GM12878 (cell line): Measurements from ENCODE around the gene HSPB8. TPM values are rescaled to one million over a fixed set of nuclear protein-coding genes. Genes with fewer than 3 reads are reported as not detected.

ENCODE experiments used
- ATAC-seq: fragments of 200-7000 bp; cut with Tn5 transposase; 3 replicates; pipeline ENCODE4 v1.9.1; 2020; ENCODE audit warnings: mild to moderate bottlenecking, moderate library complexity
- BruUV-seq: library from RNA; stranded (reverse); fragments of 400-500 nt; replicated peaks from 2 replicates; lab custom pipeline; 2021; lab: Mats Ljungman, UMichigan
- CTCF ChIA-PET: fragments of 300-600 bp; sonication (Branson Sonifier 250); formaldehyde crosslinking; extraction: SDS; loops from one replicate; lab custom pipeline; 2021; ENCODE audit warnings: inconsistent platforms; lab: Yijun Ruan, JAX
- POLR2A ChIA-PET: fragments of 350-600 bp; formaldehyde crosslinking; extraction: SDS; loops from one replicate; lab custom pipeline; 2021; ENCODE audit warnings: inconsistent platforms; lab: Charles Lee
- RAD21 ChIA-PET: fragments of 300-600 bp; sonication (Branson Sonifier 250); formaldehyde crosslinking; loops from one replicate; lab custom pipeline; 2023; ENCODE audit warnings: antibody characterized with exemption; ENCODE audit not compliant: unreplicated experiment; lab: Charles Lee
- SMC1A ChIA-PET: fragments of 300-600 bp; sonication (Branson Sonifier 250); formaldehyde crosslinking; loops from one replicate; lab custom pipeline; 2023; ENCODE audit not compliant: unreplicated experiment, uncharacterized antibody; lab: Charles Lee
- DNase-seq: peaks from one replicate; pipeline ENCODE4 v3.0.0-alpha.2; 2011; ENCODE audit warnings: low read depth, low spot score
- FAIRE-seq: peaks from 3 replicates; lab custom pipeline; 2011; peaks lifted over from hg19 to GRCh38; lab: Jason Lieb, UNC
- H2AFZ ChIP-seq: 2 replicates; pipeline ENCODE4 v1.6.0; 2011; ENCODE audit warnings: low read depth, low read length, control low read depth; ENCODE audit not compliant: control insufficient read depth
- H3K27ac ChIP-seq: 2 replicates; pipeline ENCODE4 v1.5.1; 2011; ENCODE audit warnings: control low read depth; ENCODE audit not compliant: control insufficient read depth, insufficient read depth
- H3K27me3 ChIP-seq, 2 experiments: replicated peaks in 1 of 2; 2 replicates each; pipeline versions ENCODE4 v1.6.0 to v1.6.1; 2011; ENCODE audit warnings: low read length in 1 of 2; ENCODE audit not compliant: control insufficient read depth in 2 of 2, insufficient read depth in 2 of 2
- H3K36me3 ChIP-seq, 2 experiments: 2 replicates each; pipeline ENCODE4 v1.5.1; 2011; ENCODE audit warnings: low read length in 1 of 2; ENCODE audit not compliant: control insufficient read depth in 2 of 2, insufficient read depth in 2 of 2
- H3K4me1 ChIP-seq: 2 replicates; pipeline ENCODE4 v1.6.1; 2011; ENCODE audit warnings: mild to moderate bottlenecking, low read length, moderate library complexity, mixed read lengths; ENCODE audit not compliant: control insufficient read depth, insufficient read depth
- H3K4me2 ChIP-seq: 2 replicates; pipeline ENCODE4 v1.6.0; 2011; ENCODE audit warnings: control low read depth; ENCODE audit not compliant: control insufficient read depth, insufficient read depth
- H3K4me3 ChIP-seq: fragments of 200-600 bp; sonication (generic); 2 replicates; pipeline ENCODE4 v1.5.1; 2016
- H3K79me2 ChIP-seq: 2 replicates; pipeline ENCODE4 v1.6.0; 2011; ENCODE audit warnings: low read length; ENCODE audit not compliant: control insufficient read depth, insufficient read depth
- H3K9ac ChIP-seq: 2 replicates; pipeline ENCODE4 v1.8.0; 2011; ENCODE audit warnings: low read length, control low read depth, mixed read lengths; ENCODE audit not compliant: control insufficient read depth, insufficient read depth
- H3K9me3 ChIP-seq: replicated peaks from 3 replicates; pipeline ENCODE4 v1.5.1; 2011; ENCODE audit warnings: mild to moderate bottlenecking, low read length; ENCODE audit not compliant: control insufficient read depth, insufficient read depth
- H4K20me1 ChIP-seq: 2 replicates; pipeline ENCODE4 v1.6.0; 2011; ENCODE audit not compliant: control insufficient read depth, insufficient read depth
- CEBPB ChIP-seq, 2 experiments: fragments of 150-350 bp in 1 of 2; IDR thresholded peaks; 2 replicates each; pipeline ENCODE4 v1.6.1; 2012 to 2014; ENCODE audit warnings: low read depth in 2 of 2, low read length in 2 of 2, borderline replicate concordance in 1 of 2, inconsistent platforms in 1 of 2
- HDGF ChIP-seq: fragments of 450-650 bp; IDR thresholded peaks from 2 replicates; pipeline ENCODE4 v1.6.1; 2016; ENCODE audit warnings: antibody characterized with exemption
- RELA ChIP-seq: fragments of 450-650 bp; IDR thresholded peaks from 2 replicates; pipeline ENCODE4 v1.8.0; 2014; ENCODE audit warnings: borderline replicate concordance; ENCODE audit not compliant: partially characterized antibody
- SREBF2 ChIP-seq: IDR thresholded peaks from 2 replicates; pipeline ENCODE4 v1.6.1; 2012; ENCODE audit warnings: mild to moderate bottlenecking, low read length
- SUPT20H ChIP-seq: IDR thresholded peaks from 2 replicates; pipeline ENCODE4 v1.6.1; 2011; ENCODE audit warnings: low read depth, mild to moderate bottlenecking, low read length, moderate library complexity, borderline replicate concordance; ENCODE audit not compliant: control insufficient read depth
- TARDBP ChIP-seq: IDR thresholded peaks from 2 replicates; pipeline ENCODE4 v1.6.1; 2016; ENCODE audit warnings: borderline replicate concordance
- WGBS: methylation state at CpG from one replicate; pipeline ENCODE4 v1.1.6; 2016; ENCODE audit warnings: low lambda C conversion rate; ENCODE audit not compliant: insufficient replicate concordance, insufficient coverage; ENCODE audit errors: missing lambda C conversion rate; 5-methylcytosine and 5-hydroxymethylcytosine counted together
- in situ Hi-C: fragments of 300-500 bp; cut with MboI; formaldehyde crosslinking; loops from 9 replicates; pipeline ENCODE4 v1.14.3; 2018; ENCODE audit warnings: mixed read lengths
- intact Hi-C: fragments of 100-400 bp; cut with micrococcal nuclease; formaldehyde crosslinking; loops from one replicate; pipeline ENCODE4 v1.14.2; 2022; ENCODE audit not compliant: unreplicated experiment
- polyA plus RNA-seq, 11 experiments: library from polyadenylated mRNA; depleted of rRNA in 4 of 11; unstranded in 6 of 11; stranded (reverse) in 5 of 11; fragments of >200 nt; fragmentation: Nextera tagmentation in 4 of 11; fragmentation: Illumina TruSeq in 1 of 11; extraction: Ambion mirVana in 4 of 11; extraction: Trizol in 1 of 11; gene quantifications; 1 replicate in 1 of 11; 2 replicates in 10 of 11; pipeline versions ENCODE4 v1.2.1 to v1.2.3, GENCODE V29; 2011 to 2016; ENCODE audit warnings: inconsistent platforms in 2 of 11, missing spikeins in 2 of 11, low read depth in 1 of 11
- total RNA-seq, 4 experiments: library from RNA; depleted of rRNA in 3 of 4; stranded (reverse); fragments of >200 nt in 3 of 4; fragmentation: Illumina TruSeq in 1 of 4; extraction: Trizol in 1 of 4; gene quantifications; 2 replicates each; pipeline versions ENCODE4 v1.2.1 to v1.2.3, GENCODE V29; 2013 to 2021
- TF ChIP-seq, protein P1 (sequence below): fragments of 450-650 bp; IDR thresholded peaks from 2 replicates; pipeline ENCODE4 v1.6.1; 2016; ENCODE audit warnings: mild to moderate bottlenecking, moderate library complexity, borderline replicate concordance
- TF ChIP-seq, protein P2 (sequence below): fragments of 450-650 bp; IDR thresholded peaks from 2 replicates; pipeline ENCODE4 v1.6.1; 2014; ENCODE audit warnings: mild to moderate bottlenecking
- TF ChIP-seq, protein P3 (sequence below): fragments of 450-650 bp; IDR thresholded peaks from 2 replicates; pipeline ENCODE4 v1.6.1; 2016; ENCODE audit warnings: mild to moderate bottlenecking
- TF ChIP-seq, protein P4 (sequence below): fragments of 450-650 bp; IDR thresholded peaks from 2 replicates; pipeline ENCODE4 v1.6.1; 2017; ENCODE audit warnings: borderline replicate concordance
- TF ChIP-seq, protein P5 (sequence below): fragments of 150-350 bp; IDR thresholded peaks from 2 replicates; pipeline ENCODE4 v1.6.1; 2014; ENCODE audit warnings: mild to moderate bottlenecking, low read depth, low read length

Gene HSPB8
- total and polyA plus RNA-seq, 10 of the 15 experiments (the other 5 are each of a cell fraction or from before 2014, with no cell fraction given) = 0.10 TPM; not detected in 9

DNA sequence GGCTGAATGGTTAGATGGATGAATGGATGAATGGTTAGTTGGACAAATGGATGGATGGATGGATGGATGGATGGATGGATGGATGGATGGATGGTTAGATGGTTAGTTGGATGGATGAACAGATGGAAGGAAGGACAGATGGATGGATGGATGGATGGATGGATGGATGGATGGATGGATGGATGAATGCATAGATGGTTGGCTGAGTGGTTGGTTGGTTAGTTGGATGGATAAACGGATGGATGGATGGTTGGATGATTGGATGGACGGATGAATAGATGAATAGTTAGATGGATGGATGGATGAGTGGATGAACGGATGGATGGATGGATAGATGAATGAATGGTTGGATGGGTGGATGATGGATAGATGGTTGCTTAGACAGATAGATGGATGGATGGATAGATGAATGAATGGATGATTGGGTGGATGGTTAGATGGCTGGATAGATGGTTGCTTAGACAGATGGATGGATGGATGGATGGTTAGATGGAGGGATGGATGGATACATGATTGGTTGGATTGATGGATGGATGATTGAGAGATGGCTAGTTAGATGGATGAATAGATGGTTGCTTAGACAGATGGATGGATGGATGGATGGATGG is 48.8 kb upstream of the HSPB8 start (continued):
- TF ChIP-seq, protein P1, sequence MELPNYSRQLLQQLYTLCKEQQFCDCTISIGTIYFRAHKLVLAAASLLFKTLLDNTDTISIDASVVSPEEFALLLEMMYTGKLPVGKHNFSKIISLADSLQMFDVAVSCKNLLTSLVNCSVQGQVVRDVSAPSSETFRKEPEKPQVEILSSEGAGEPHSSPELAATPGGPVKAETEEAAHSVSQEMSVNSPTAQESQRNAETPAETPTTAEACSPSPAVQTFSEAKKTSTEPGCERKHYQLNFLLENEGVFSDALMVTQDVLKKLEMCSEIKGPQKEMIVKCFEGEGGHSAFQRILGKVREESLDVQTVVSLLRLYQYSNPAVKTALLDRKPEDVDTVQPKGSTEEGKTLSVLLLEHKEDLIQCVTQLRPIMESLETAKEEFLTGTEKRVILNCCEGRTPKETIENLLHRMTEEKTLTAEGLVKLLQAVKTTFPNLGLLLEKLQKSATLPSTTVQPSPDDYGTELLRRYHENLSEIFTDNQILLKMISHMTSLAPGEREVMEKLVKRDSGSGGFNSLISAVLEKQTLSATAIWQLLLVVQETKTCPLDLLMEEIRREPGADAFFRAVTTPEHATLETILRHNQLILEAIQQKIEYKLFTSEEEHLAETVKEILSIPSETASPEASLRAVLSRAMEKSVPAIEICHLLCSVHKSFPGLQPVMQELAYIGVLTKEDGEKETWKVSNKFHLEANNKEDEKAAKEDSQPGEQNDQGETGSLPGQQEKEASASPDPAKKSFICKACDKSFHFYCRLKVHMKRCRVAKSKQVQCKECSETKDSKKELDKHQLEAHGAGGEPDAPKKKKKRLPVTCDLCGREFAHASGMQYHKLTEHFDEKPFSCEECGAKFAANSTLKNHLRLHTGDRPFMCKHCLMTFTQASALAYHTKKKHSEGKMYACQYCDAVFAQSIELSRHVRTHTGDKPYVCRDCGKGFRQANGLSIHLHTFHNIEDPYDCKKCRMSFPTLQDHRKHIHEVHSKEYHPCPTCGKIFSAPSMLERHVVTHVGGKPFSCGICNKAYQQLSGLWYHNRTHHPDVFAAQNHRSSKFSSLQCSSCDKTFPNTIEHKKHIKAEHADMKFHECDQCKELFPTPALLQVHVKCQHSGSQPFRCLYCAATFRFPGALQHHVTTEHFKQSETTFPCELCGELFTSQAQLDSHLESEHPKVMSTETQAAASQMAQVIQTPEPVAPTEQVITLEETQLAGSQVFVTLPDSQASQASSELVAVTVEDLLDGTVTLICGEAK = no peak
- TF ChIP-seq, all 136 proteins: peak for 0

DNA sequence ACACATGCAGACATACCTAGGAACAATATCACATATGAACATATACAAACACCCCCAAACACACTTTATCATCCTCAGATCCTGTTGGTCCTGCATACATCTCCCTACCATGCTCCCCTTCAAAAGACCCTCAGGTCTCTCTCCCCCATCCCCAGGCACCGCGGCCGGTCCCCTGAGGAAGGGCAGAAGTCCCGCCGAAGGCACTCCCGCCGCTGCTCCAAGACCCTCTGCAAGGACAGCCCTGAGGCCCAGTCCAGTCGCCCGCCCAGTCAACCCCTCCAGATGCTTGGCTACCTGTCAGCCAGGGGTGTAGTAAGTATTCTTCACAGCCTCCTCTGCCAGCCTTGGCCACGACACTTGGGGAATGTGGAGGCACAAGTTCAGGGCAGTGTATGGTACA is 48.2 kb upstream of the HSPB8 start:
- intact Hi-C loops (no loop called here), in situ Hi-C loops (no loop called here)
- H3K9me3 ChIP-seq = no peaks in the 10 kb centered on the region; the same call in 2 of the 3 replicates
- WGBS = 56% methylated on average over 10 of the region's 10 CpGs
- FAIRE-seq (no peak), DNase-seq (no peak), ATAC-seq (no peak)
- H3K79me2 ChIP-seq = no peaks in the 10 kb centered on the region
- no peaks in the 10 kb centered on the region for H3K27me3 ChIP-seq
- no peak overlapping the region for H3K4me2 ChIP-seq
- H3K4me1 ChIP-seq = no peaks in the 10 kb centered on the region
- no peak overlapping the region for H2AFZ ChIP-seq
- no peaks in the 10 kb centered on the region for H4K20me1 ChIP-seq
- ChIA-PET CTCF (no interaction called here), SMC1A (no interaction called here), POLR2A (no interaction called here), RAD21 (no interaction called here)
- H3K36me3 ChIP-seq = no peaks in the 10 kb centered on the region
- H3K27ac ChIP-seq = no peak overlapping the region
- BruUV-seq = no TSS peak
- no peak overlapping the region for H3K9ac ChIP-seq
- H3K4me3 ChIP-seq = no peak overlapping the region
- TF ChIP-seq, protein P2, sequence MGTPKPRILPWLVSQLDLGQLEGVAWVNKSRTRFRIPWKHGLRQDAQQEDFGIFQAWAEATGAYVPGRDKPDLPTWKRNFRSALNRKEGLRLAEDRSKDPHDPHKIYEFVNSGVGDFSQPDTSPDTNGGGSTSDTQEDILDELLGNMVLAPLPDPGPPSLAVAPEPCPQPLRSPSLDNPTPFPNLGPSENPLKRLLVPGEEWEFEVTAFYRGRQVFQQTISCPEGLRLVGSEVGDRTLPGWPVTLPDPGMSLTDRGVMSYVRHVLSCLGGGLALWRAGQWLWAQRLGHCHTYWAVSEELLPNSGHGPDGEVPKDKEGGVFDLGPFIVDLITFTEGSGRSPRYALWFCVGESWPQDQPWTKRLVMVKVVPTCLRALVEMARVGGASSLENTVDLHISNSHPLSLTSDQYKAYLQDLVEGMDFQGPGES = no peak
- TF ChIP-seq HDGF = no peak
- TF ChIP-seq, protein P3, sequence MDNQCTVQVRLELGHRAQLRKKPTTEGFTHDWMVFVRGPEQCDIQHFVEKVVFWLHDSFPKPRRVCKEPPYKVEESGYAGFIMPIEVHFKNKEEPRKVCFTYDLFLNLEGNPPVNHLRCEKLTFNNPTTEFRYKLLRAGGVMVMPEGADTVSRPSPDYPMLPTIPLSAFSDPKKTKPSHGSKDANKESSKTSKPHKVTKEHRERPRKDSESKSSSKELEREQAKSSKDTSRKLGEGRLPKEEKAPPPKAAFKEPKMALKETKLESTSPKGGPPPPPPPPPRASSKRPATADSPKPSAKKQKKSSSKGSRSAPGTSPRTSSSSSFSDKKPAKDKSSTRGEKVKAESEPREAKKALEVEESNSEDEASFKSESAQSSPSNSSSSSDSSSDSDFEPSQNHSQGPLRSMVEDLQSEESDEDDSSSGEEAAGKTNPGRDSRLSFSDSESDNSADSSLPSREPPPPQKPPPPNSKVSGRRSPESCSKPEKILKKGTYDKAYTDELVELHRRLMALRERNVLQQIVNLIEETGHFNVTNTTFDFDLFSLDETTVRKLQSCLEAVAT = no peak
- TF ChIP-seq TARDBP = no peak
- no peak for TF ChIP-seq CEBPB (IDR thresholded peaks at IDR 0.05; ENCODE audit: borderline replicate concordance in 1 of 2, low read depth in 2 of 2, low read length in 2 of 2)
- no peak for TF ChIP-seq SUPT20H
- TF ChIP-seq, protein P4, sequence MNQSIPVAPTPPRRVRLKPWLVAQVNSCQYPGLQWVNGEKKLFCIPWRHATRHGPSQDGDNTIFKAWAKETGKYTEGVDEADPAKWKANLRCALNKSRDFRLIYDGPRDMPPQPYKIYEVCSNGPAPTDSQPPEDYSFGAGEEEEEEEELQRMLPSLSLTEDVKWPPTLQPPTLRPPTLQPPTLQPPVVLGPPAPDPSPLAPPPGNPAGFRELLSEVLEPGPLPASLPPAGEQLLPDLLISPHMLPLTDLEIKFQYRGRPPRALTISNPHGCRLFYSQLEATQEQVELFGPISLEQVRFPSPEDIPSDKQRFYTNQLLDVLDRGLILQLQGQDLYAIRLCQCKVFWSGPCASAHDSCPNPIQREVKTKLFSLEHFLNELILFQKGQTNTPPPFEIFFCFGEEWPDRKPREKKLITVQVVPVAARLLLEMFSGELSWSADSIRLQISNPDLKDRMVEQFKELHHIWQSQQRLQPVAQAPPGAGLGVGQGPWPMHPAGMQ = no peak
- no peak for TF ChIP-seq RELA
- TF ChIP-seq, protein P5, sequence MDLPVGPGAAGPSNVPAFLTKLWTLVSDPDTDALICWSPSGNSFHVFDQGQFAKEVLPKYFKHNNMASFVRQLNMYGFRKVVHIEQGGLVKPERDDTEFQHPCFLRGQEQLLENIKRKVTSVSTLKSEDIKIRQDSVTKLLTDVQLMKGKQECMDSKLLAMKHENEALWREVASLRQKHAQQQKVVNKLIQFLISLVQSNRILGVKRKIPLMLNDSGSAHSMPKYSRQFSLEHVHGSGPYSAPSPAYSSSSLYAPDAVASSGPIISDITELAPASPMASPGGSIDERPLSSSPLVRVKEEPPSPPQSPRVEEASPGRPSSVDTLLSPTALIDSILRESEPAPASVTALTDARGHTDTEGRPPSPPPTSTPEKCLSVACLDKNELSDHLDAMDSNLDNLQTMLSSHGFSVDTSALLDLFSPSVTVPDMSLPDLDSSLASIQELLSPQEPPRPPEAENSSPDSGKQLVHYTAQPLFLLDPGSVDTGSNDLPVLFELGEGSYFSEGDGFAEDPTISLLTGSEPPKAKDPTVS = no peak
- no peak for TF ChIP-seq SREBF2
